HepG2 (cell line): ENCODE data around the gene TRIM54. TPM values are rescaled to one million over a fixed set of nuclear protein-coding genes. Genes with fewer than 3 reads are reported as not detected.

Source experiments
- BRCA1 ChIP-seq: sonication (generic); formaldehyde crosslinking; IDR thresholded peaks from 2 replicates; pipeline ENCODE4 v1.4.0; 2020; ENCODE audit warnings: missing genetic modification reagents
- CBFB ChIP-seq: sonication (generic); formaldehyde crosslinking; IDR thresholded peaks from 2 replicates; pipeline ENCODE4 v1.4.0; 2020; ENCODE audit warnings: missing genetic modification reagents
- ETV5 ChIP-seq: IDR thresholded peaks from 2 replicates; pipeline ENCODE4 v1.6.1; 2018; ENCODE audit warnings: missing biosample characterization, missing genetic modification reagents, inconsistent platforms, borderline replicate concordance
- JDP2 ChIP-seq: sonication (generic); formaldehyde crosslinking; IDR thresholded peaks from 2 replicates; pipeline ENCODE4 v1.8.1; 2022; ENCODE audit warnings: missing genetic modification reagents, borderline replicate concordance
- KDM1A ChIP-seq: IDR thresholded peaks from 2 replicates; pipeline ENCODE4 v1.6.1; 2016; ENCODE audit warnings: missing compliant biosample characterization
- KLF13 ChIP-seq: sonication (generic); formaldehyde crosslinking; IDR thresholded peaks from 2 replicates; pipeline ENCODE4 v1.4.0; 2020; ENCODE audit warnings: mild to moderate bottlenecking, missing genetic modification reagents
- KLF15 ChIP-seq: sonication (generic); formaldehyde crosslinking; IDR thresholded peaks from 2 replicates; pipeline ENCODE4 v1.8.1; 2023; ENCODE audit warnings: borderline replicate concordance, mild to moderate bottlenecking, inconsistent platforms, missing genetic modification reagents, mixed read lengths
- MLLT10 ChIP-seq: sonication (generic); formaldehyde crosslinking; IDR thresholded peaks from 2 replicates; pipeline ENCODE4 v1.4.0; 2020; ENCODE audit warnings: missing genetic modification reagents
- NCOA5 ChIP-seq: sonication (generic); formaldehyde crosslinking; IDR thresholded peaks from 2 replicates; pipeline ENCODE4 v1.4.0; 2020; ENCODE audit warnings: missing genetic modification reagents
- ONECUT2 ChIP-seq: sonication (generic); formaldehyde crosslinking; IDR thresholded peaks from 2 replicates; pipeline ENCODE4 v1.4.0; 2020; ENCODE audit warnings: missing genetic modification reagents
- POLR2A ChIP-seq, 2 experiments: IDR thresholded peaks; 2 replicates each; pipeline ENCODE4 v1.6.1; 2011; ENCODE audit warnings: low read depth in 2 of 2, low read length in 2 of 2, mild to moderate bottlenecking in 1 of 2, moderate library complexity in 1 of 2; ENCODE audit not compliant: insufficient read depth in 1 of 2
- ZNF10 ChIP-seq: sonication (generic); formaldehyde crosslinking; IDR thresholded peaks from 2 replicates; pipeline ENCODE4 v1.4.0; 2020; ENCODE audit warnings: mild to moderate bottlenecking, low read depth, missing genetic modification reagents, borderline replicate concordance
- ZNF160 ChIP-seq: sonication (generic); formaldehyde crosslinking; IDR thresholded peaks from 2 replicates; pipeline ENCODE4 v1.8.0; 2022; ENCODE audit warnings: mild to moderate bottlenecking, inconsistent platforms, missing genetic modification reagents
- ZNF274 ChIP-seq: sonication (generic); formaldehyde crosslinking; IDR thresholded peaks from 2 replicates; pipeline ENCODE4 v1.5.1; 2020; ENCODE audit warnings: mild to moderate bottlenecking, missing genetic modification reagents
- ZNF3 ChIP-seq: IDR thresholded peaks from 2 replicates; pipeline ENCODE4 v1.7.0; 2017; ENCODE audit warnings: inconsistent platforms
- ZNF331 ChIP-seq: sonication (generic); formaldehyde crosslinking; IDR thresholded peaks from 2 replicates; pipeline ENCODE4 v1.4.0; 2020; ENCODE audit warnings: missing genetic modification reagents
- ZNF781 ChIP-seq: sonication (generic); formaldehyde crosslinking; IDR thresholded peaks from 2 replicates; pipeline ENCODE4 v1.5.1; 2020; ENCODE audit warnings: borderline replicate concordance, mild to moderate bottlenecking, missing genetic modification reagents; ENCODE audit errors: not compliant biosample characterization
- polyA plus RNA-seq, 8 experiments: library from polyadenylated mRNA; depleted of rRNA in 3 of 8; stranded (reverse) in 7 of 8; unstranded in 1 of 8; fragments of >200 nt; fragmentation: Illumina TruSeq in 4 of 8; extraction: Trizol in 4 of 8; gene quantifications; 2 replicates each; pipeline versions ENCODE4 v1.2.1 to v1.2.3, GENCODE V29; 2011 to 2016; ENCODE audit warnings: low read depth in 4 of 8, missing spikeins in 1 of 8, mixed read lengths in 1 of 8; ENCODE audit not compliant: insufficient read depth in 1 of 8
- total RNA-seq, 5 experiments: library from RNA; depleted of rRNA; stranded (reverse); fragments of >200 nt; fragmentation: Illumina TruSeq; extraction: Trizol; gene quantifications; 2 replicates each; pipeline ENCODE4 v1.2.3, GENCODE V29; 2016; ENCODE audit warnings: low read depth in 1 of 5
- TF ChIP-seq, protein P1 (sequence below): sonication (generic); formaldehyde crosslinking; conservative IDR thresholded peaks from 2 replicates; pipeline ENCODE4 v1.8.0; 2022; ENCODE audit warnings: mild to moderate bottlenecking, moderate library complexity, missing genetic modification reagents
- TF ChIP-seq, protein P2 (sequence below): sonication (generic); formaldehyde crosslinking; IDR thresholded peaks from 2 replicates; pipeline ENCODE4 v1.8.1; 2022; ENCODE audit warnings: low read depth, mild to moderate bottlenecking, missing genetic modification reagents
- TF ChIP-seq, protein P3 (sequence below): sonication (generic); IDR thresholded peaks from 2 replicates; pipeline ENCODE4 v1.6.1; 2016; ENCODE audit warnings: low read depth, borderline replicate concordance
- TF ChIP-seq, protein P4 (sequence below): sonication (generic); formaldehyde crosslinking; IDR thresholded peaks from 2 replicates; pipeline ENCODE4 v1.4.0; 2020; ENCODE audit warnings: missing genetic modification reagents, borderline replicate concordance

Gene TRIM54
- total and polyA plus RNA-seq, 2 of the 13 experiments (the other 11 are each of a cell fraction or from before 2014, with no cell fraction given): 0.07 to 0.13 TPM

DNA sequence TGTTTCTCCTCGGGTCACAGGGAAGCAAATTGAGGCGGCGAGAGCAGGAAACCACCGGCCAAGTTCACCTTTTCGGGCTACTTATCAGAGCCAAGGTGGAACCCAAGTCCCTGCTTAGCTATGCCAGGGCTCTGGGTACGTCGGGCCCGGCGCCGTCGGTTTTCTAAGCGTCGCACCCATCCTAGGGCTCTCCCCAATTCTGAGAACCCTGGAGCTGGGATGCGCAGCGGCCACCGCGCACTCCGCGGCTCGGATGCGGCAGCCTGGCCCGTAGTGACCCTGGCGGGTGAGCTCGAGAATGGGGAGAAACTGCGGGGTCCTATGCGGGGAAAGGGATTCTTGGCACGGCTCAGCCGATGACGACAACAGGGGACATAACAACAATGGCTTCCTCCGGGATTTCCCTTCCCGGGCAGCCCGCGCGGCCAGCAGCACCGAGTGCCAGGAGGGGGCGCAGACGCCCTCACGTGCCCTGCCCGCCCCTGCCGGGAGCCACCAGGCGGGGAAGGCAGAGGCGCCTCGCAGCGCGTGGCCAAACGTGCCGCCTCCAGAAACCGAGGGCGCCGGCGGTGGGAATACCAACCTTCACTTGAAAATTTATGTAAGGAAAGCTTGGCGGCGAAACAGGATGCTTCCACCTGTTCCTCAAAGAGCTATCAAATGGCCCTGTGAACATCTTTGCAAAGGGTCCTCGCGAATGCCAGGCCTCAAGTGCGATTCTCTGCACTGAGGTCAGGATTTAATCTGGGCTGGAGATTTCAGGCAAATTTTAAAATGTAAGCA, 17.3 kb upstream of the TRIM54 start (continued):
- TF ChIP-seq, protein P1, sequence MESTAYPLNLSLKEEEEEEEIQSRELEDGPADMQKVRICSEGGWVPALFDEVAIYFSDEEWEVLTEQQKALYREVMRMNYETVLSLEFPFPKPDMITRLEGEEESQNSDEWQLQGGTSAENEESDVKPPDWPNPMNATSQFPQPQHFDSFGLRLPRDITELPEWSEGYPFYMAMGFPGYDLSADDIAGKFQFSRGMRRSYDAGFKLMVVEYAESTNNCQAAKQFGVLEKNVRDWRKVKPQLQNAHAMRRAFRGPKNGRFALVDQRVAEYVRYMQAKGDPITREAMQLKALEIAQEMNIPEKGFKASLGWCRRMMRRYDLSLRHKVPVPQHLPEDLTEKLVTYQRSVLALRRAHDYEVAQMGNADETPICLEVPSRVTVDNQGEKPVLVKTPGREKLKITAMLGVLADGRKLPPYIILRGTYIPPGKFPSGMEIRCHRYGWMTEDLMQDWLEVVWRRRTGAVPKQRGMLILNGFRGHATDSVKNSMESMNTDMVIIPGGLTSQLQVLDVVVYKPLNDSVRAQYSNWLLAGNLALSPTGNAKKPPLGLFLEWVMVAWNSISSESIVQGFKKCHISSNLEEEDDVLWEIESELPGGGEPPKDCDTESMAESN (CRISPR knock-in tag): peak; percentile 83; the same call in 1 of the 2 replicates
- TF ChIP-seq ZNF331 (peak; percentile 90), KDM1A (no peak), ZNF3 (CRISPR knock-in tag) (no peak), CBFB (peak; percentile 62; the same call in 1 of the 2 replicates), KLF13 (no peak), BRCA1 (CRISPR knock-in tag) (no peak), ONECUT2 (CRISPR knock-in tag) (no peak), ZNF274 (CRISPR knock-in tag) (peak; percentile 93), ZNF781 (no peak), ETV5 (peak; percentile 35; the same call in 1 of the 2 replicates), KLF15 (CRISPR knock-in tag) (no peak), MLLT10 (CRISPR knock-in tag) (no peak), JDP2 (CRISPR knock-in tag) (peak; percentile 27; the same call in 1 of the 2 replicates), POLR2A (IDR thresholded peaks at IDR 0.05; ENCODE audit: insufficient read depth in 1 of 2, low read depth in 2 of 2, low read length in 2 of 2) (no peak), ZNF160 (CRISPR knock-in tag) (no peak), ZNF10 (CRISPR knock-in tag) (no peak), NCOA5 (CRISPR knock-in tag) (no peak)
- TF ChIP-seq, protein P2, sequence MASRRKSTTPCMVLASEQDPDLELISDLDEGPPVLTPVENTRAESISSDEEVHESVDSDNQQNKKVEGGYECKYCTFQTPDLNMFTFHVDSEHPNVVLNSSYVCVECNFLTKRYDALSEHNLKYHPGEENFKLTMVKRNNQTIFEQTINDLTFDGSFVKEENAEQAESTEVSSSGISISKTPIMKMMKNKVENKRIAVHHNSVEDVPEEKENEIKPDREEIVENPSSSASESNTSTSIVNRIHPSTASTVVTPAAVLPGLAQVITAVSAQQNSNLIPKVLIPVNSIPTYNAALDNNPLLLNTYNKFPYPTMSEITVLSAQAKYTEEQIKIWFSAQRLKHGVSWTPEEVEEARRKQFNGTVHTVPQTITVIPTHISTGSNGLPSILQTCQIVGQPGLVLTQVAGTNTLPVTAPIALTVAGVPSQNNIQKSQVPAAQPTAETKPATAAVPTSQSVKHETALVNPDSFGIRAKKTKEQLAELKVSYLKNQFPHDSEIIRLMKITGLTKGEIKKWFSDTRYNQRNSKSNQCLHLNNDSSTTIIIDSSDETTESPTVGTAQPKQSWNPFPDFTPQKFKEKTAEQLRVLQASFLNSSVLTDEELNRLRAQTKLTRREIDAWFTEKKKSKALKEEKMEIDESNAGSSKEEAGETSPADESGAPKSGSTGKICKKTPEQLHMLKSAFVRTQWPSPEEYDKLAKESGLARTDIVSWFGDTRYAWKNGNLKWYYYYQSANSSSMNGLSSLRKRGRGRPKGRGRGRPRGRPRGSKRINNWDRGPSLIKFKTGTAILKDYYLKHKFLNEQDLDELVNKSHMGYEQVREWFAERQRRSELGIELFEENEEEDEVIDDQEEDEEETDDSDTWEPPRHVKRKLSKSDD (CRISPR knock-in tag): peak; percentile 89
- TF ChIP-seq, protein P3, sequence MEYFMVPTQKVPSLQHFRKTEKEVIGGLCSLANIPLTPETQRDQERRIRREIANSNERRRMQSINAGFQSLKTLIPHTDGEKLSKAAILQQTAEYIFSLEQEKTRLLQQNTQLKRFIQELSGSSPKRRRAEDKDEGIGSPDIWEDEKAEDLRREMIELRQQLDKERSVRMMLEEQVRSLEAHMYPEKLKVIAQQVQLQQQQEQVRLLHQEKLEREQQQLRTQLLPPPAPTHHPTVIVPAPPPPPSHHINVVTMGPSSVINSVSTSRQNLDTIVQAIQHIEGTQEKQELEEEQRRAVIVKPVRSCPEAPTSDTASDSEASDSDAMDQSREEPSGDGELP: no peak
- TF ChIP-seq, protein P4, sequence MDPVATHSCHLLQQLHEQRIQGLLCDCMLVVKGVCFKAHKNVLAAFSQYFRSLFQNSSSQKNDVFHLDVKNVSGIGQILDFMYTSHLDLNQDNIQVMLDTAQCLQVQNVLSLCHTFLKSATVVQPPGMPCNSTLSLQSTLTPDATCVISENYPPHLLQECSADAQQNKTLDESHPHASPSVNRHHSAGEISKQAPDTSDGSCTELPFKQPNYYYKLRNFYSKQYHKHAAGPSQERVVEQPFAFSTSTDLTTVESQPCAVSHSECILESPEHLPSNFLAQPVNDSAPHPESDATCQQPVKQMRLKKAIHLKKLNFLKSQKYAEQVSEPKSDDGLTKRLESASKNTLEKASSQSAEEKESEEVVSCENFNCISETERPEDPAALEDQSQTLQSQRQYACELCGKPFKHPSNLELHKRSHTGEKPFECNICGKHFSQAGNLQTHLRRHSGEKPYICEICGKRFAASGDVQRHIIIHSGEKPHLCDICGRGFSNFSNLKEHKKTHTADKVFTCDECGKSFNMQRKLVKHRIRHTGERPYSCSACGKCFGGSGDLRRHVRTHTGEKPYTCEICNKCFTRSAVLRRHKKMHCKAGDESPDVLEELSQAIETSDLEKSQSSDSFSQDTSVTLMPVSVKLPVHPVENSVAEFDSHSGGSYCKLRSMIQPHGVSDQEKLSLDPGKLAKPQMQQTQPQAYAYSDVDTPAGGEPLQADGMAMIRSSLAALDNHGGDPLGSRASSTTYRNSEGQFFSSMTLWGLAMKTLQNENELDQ: no peak
